Upper lobe of left lung (tissue), 4 donors: ENCODE data around the gene WARS2.

Experiments used
- EP300 ChIP-seq, 4 donors: sonication (generic); formaldehyde crosslinking; IDR thresholded peaks; one replicate each; pipeline ENCODE4 v1.5.1; 2017; ENCODE audit warnings: antibody characterized with exemption in 4 of 4, control low read depth in 2 of 4
- POLR2A ChIP-seq, 4 donors: fragments of 450-650 bp; IDR thresholded peaks; one replicate each; pipeline ENCODE4 v1.5.1; 2016 to 2017; ENCODE audit warnings: antibody characterized with exemption in 4 of 4, mild to moderate bottlenecking in 2 of 4
- POLR2AphosphoS5 ChIP-seq, 2 donors: sonication (generic); formaldehyde crosslinking; IDR thresholded peaks; one replicate each; pipeline ENCODE4 v1.5.1; 2017; ENCODE audit warnings: antibody characterized with exemption in 2 of 2
- TF ChIP-seq, protein P1 (sequence below), 6 experiments: fragments of 450-650 bp in 4 of 6; fragments of 200-600 bp in 2 of 6; sonication (generic) in 2 of 6; IDR thresholded peaks; one replicate each; pipeline ENCODE4 v1.5.1; 2016 to 2019; ENCODE audit warnings: antibody characterized with exemption in 6 of 6

DNA sequence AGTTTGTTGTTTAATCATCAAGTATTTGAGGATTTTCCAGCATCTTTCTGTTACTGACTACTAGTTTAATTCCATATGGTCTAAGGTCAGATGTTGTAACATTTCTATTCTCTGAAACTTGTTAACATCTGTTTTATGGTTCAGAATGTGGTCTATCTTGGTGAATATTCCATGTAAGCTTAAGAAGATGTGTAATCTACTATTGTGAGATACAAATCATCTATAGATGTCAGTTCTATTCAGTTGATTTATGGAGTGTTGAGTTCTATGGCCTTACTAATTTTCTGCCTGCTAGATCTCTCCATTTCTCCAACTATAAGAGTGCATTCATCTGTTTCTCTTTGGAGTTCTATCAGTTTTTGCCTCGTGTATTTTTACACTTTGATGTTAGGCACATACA lies 31.5 kb downstream of the WARS2 start:
- TF ChIP-seq, protein P1, sequence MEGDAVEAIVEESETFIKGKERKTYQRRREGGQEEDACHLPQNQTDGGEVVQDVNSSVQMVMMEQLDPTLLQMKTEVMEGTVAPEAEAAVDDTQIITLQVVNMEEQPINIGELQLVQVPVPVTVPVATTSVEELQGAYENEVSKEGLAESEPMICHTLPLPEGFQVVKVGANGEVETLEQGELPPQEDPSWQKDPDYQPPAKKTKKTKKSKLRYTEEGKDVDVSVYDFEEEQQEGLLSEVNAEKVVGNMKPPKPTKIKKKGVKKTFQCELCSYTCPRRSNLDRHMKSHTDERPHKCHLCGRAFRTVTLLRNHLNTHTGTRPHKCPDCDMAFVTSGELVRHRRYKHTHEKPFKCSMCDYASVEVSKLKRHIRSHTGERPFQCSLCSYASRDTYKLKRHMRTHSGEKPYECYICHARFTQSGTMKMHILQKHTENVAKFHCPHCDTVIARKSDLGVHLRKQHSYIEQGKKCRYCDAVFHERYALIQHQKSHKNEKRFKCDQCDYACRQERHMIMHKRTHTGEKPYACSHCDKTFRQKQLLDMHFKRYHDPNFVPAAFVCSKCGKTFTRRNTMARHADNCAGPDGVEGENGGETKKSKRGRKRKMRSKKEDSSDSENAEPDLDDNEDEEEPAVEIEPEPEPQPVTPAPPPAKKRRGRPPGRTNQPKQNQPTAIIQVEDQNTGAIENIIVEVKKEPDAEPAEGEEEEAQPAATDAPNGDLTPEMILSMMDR (IDR thresholded peaks at IDR 0.05): no peak
- TF ChIP-seq EP300 (IDR thresholded peaks at IDR 0.05): no peak
- TF ChIP-seq POLR2AphosphoS5 (IDR thresholded peaks at IDR 0.05): no peak
- no peak for TF ChIP-seq POLR2A (IDR thresholded peaks at IDR 0.05)
